Subcutaneous adipose tissue (tissue), 4 donors: ENCODE data around the gene PHC1. TPM values are rescaled to one million over a fixed set of nuclear protein-coding genes. Genes with fewer than 3 reads are reported as not detected.

ENCODE experiments used
- CTCF ChIP-seq: fragments of 450-650 bp; IDR thresholded peaks from one replicate; pipeline ENCODE4 v1.5.1; 2016; ENCODE audit warnings: low read depth, mild to moderate bottlenecking, control low read depth, antibody characterized with exemption, moderate library complexity
- total RNA-seq, 4 donors: library from RNA; depleted of rRNA; stranded (reverse); fragments of >200 nt; gene quantifications; one replicate each; pipeline ENCODE4 v1.1.0, GENCODE V29; 2016

Gene PHC1
- total RNA-seq, 4 donors from 2014 or later: 17.5 to 33.5 (median 24.5) TPM

GRCh38 chr12:8922544-8922943 lies 8.2 kb downstream of the PHC1 start:
- no peak for TF ChIP-seq CTCF

GRCh38 chr12:8936735-8937134 lies 22.4 kb downstream of the PHC1 start:
- no peak for TF ChIP-seq CTCF

GRCh38 chr12:8941691-8942478 lies 27.6 kb downstream of the PHC1 start:
- TF ChIP-seq CTCF: no peak

GRCh38 chr12:8943565-8944186 lies 29.4 kb downstream of the PHC1 start:
- TF ChIP-seq CTCF: no peak

- no peak for TF ChIP-seq CTCF
These were observed 32.4 kb downstream of the PHC1 start for GRCh38 chr12:8946733-8947132.

- TF ChIP-seq CTCF: no peak
These were observed 33.4 kb downstream of the PHC1 start for GRCh38 chr12:8947737-8948136.

GRCh38 chr12:8948701-8949341 lies 34.5 kb downstream of the PHC1 start:
- TF ChIP-seq CTCF: no peak
